Adrenal gland (tissue), 12 donors: ENCODE measurements around the gene TSPAN5. TPM values are rescaled to one million over a fixed set of nuclear protein-coding genes. Genes with fewer than 3 reads are reported as not detected.

Source experiments
- DNase-seq, 7 donors: peaks; one replicate each; pipeline ENCODE4 v3.0.0-alpha.2; 2019 to 2020
- H3K27ac ChIP-seq, 5 donors: fragments of 200-600 bp; sonication (generic) in 4 of 5; 1 replicate in 3 of 5; 2 replicates in 2 of 5; pipeline versions ENCODE4 v1.5.1 to v1.8.0; 2016 to 2020; ENCODE audit warnings: mild to moderate bottlenecking in 1 of 5
- H3K27me3 ChIP-seq: fragments of 200-600 bp; 2 replicates; pipeline ENCODE4 v1.8.0; 2021
- H3K36me3 ChIP-seq, 2 donors: fragments of 200-600 bp; replicated peaks in 1 of 2; 1 replicate in 1 of 2; 2 replicates in 1 of 2; pipeline versions ENCODE4 v1.5.1 to v1.8.0; 2018 to 2022
- H3K4me1 ChIP-seq, 2 donors: fragments of 200-600 bp; replicated peaks in 1 of 2; 1 replicate in 1 of 2; 2 replicates in 1 of 2; pipeline versions ENCODE4 v1.5.1 to v1.8.0; 2018 to 2021
- H3K4me3 ChIP-seq, 4 donors: fragments of 200-600 bp; sonication (generic) in 3 of 4; one replicate each; pipeline ENCODE4 v1.5.1; 2016 to 2018
- H3K9me3 ChIP-seq, 3 donors: fragments of 200-600 bp; sonication (generic) in 1 of 3; replicated peaks in 1 of 3; 1 replicate in 2 of 3; 2 replicates in 1 of 3; pipeline versions ENCODE4 v1.5.1 to v1.8.0; 2016 to 2021
- CTCF ChIP-seq, 6 experiments: fragments of 450-650 bp in 4 of 6; fragments of 200-600 bp in 2 of 6; sonication (generic) in 1 of 6; IDR thresholded peaks; 1 replicate in 5 of 6; 2 replicates in 1 of 6; pipeline versions ENCODE4 v1.5.1 to v1.8.0; 2016 to 2021; ENCODE audit warnings: antibody characterized with exemption in 6 of 6, mild to moderate bottlenecking in 2 of 6, moderate library complexity in 1 of 6
- POLR2A ChIP-seq, 2 donors: fragments of 450-650 bp; IDR thresholded peaks; one replicate each; pipeline ENCODE4 v1.6.1; 2017; ENCODE audit warnings: antibody characterized with exemption in 2 of 2, mild to moderate bottlenecking in 2 of 2, moderate library complexity in 1 of 2
- WGBS, 4 donors: extraction: QIAGEN DNeasy Blood & Tissue Kit in 2 of 4; methylation state at CpG; one replicate each; pipeline versions ENCODE4 v1.1.5 to v1.1.7; 2013 to 2017; 5-methylcytosine and 5-hydroxymethylcytosine counted together
- intact Hi-C, 2 donors: fragments of 100-400 bp; cut with DNase I; formaldehyde crosslinking; loops; one replicate each; pipeline versions ENCODE4 v1.14.1 to v1.15.0; 2022 to 2023
- polyA plus RNA-seq, 3 donors: library from polyadenylated mRNA; stranded (reverse); fragments of 200-250 nt in 2 of 3; fragments of 350-450 nt in 1 of 3; fragmentation: Illumina TruSeq in 1 of 3; extraction: RNeasy Lipid Tissue Mini Kit (QIAGEN cat#74804) in 1 of 3; gene quantifications; one replicate each; pipeline ENCODE4 v1.2.3, GENCODE V29; 2013 to 2014
- total RNA-seq, 9 donors: library from RNA; depleted of rRNA in 4 of 9; stranded (reverse); fragments of >200 nt in 4 of 9; fragments of 120-200 nt in 1 of 9; fragmentation: NEBNext Ultra II Directional in 1 of 9; extraction: Animal tissue kit (Norgen Biotek cat#: 25700) in 1 of 9; gene quantifications; one replicate each; pipeline versions ENCODE4 v1.1.0 to v1.2.4, GENCODE V29; 2013 to 2023
- donor health status: healthy with polysubstance abuse.
- donor health status: Bipolar disorder and iron deficiency.
- donor health status: DM: yes; HTN: yes; CAD: no.
- donor health status: DM: no; HTN: no; CAD: no.
- donor health status: DM: no; HTN: no; CAD: no.
- donor health status: DM: yes; HTN: yes; CAD: no.

The TSPAN5 gene
- total and polyA plus RNA-seq, 12 donors, result 1.4 to 23.8 (median 2.7) TPM

- TF ChIP-seq POLR2A (IDR thresholded peaks at IDR 0.05) (no peak), CTCF (IDR thresholded peaks at IDR 0.05) (no peak)
These were observed 149.4 kb downstream of the TSPAN5 start for GRCh38 chr4:98508829-98509598.

GRCh38 chr4:98508248-98508647, 150.2 kb downstream of the TSPAN5 start:
- Histone ChIP-seq H3K4me3 (no peak overlapping the region), H3K4me1 (no peaks in the 10 kb centered on the region), H3K9me3 (no peaks in the 10 kb centered on the region), H3K27me3 (no peaks in the 10 kb centered on the region), H3K27ac (no peak overlapping the region), H3K36me3 (no peaks in the 10 kb centered on the region)
- DNase-seq, result no peak
- TF ChIP-seq POLR2A (IDR thresholded peaks at IDR 0.05), result no peak
- no peak for TF ChIP-seq CTCF (IDR thresholded peaks at IDR 0.05)
- intact Hi-C loops, result no loop called here
- WGBS, 4 donors, result 91 to 96% (median 93%) methylated on average over 4 of the region's 4 CpGs

More at GRCh38 chr4:98508829-98509598, 149.4 kb downstream of the TSPAN5 start:
- Histone ChIP-seq H3K36me3 (no peaks in the 10 kb centered on the region), H3K4me3 (no peak overlapping the region), H3K27ac (no peak overlapping the region), H3K4me1 (no peaks in the 10 kb centered on the region), H3K9me3 (no peaks in the 10 kb centered on the region), H3K27me3 (no peaks in the 10 kb centered on the region)
- intact Hi-C loops, result no loop called here
- 67 to 77% (median 70%) methylated on average over 7 of the region's 7 CpGs for WGBS, 4 donors
- DNase-seq, result no peak

- Histone ChIP-seq H3K4me1 (no peaks in the 10 kb centered on the region), H3K27ac (no peak overlapping the region), H3K27me3 (no peaks in the 10 kb centered on the region), H3K9me3 (no peaks in the 10 kb centered on the region), H3K4me3 (no peak overlapping the region), H3K36me3 (no peaks in the 10 kb centered on the region)
- intact Hi-C loops, result no loop called here
- DNase-seq, result no peak
- 71 to 89% (median 78%) methylated on average over 3 of the region's 3 CpGs for WGBS, 4 donors
- no peak for TF ChIP-seq POLR2A (IDR thresholded peaks at IDR 0.05)
- no peak for TF ChIP-seq CTCF (IDR thresholded peaks at IDR 0.05)
These were observed 151.1 kb downstream of the TSPAN5 start for GRCh38 chr4:98507299-98507698.

GRCh38 chr4:98506462-98507132, 151.8 kb downstream of the TSPAN5 start:
- no peaks in the 10 kb centered on the region for H3K36me3 ChIP-seq

More at GRCh38 chr4:98506462-98507132, 151.8 kb downstream of the TSPAN5 start:
- H3K27ac ChIP-seq, result no peak overlapping the region
- no peak for DNase-seq
- H3K4me1 ChIP-seq, result no peaks in the 10 kb centered on the region
- intact Hi-C loops, result no loop called here
- no peak overlapping the region for H3K4me3 ChIP-seq
- no peaks in the 10 kb centered on the region for H3K27me3 ChIP-seq
- H3K9me3 ChIP-seq, result no peaks in the 10 kb centered on the region
- no peak for TF ChIP-seq POLR2A (IDR thresholded peaks at IDR 0.05)
- no peak for TF ChIP-seq CTCF (IDR thresholded peaks at IDR 0.05)
- 58 to 69% (median 61%) methylated on average over 5 of the region's 5 CpGs for WGBS, 4 donors
